ENCODE measurements around the gene DIO1.
A peak's percentile ranks its signal among the peaks of the same experiment; 100 is the strongest.

Gene DIO1

GRCh38 chr1:53948291-53948690 lies 54.3 kb downstream of the DIO1 start:
- no peak for DNase-seq (ENCODE audit: extremely low read depth, low read depth)
- TF ChIP-seq CTCF (IDR thresholded peaks at IDR 0.05; ENCODE audit: low read depth, low read length), result no peak

- no peak for DNase-seq (ENCODE audit: extremely low read depth, low read depth)
These were observed 55.3 kb downstream of the DIO1 start for GRCh38 chr1:53949023-53949990.

GRCh38 chr1:53951697-53952096 lies 57.7 kb downstream of the DIO1 start:
- no peak for DNase-seq (ENCODE audit: extremely low read depth, low read depth)
- no peak for TF ChIP-seq CTCF (IDR thresholded peaks at IDR 0.05; ENCODE audit: low read depth, low read length)

More at GRCh38 chr1:53949023-53949990, 55.3 kb downstream of the DIO1 start:
- TF ChIP-seq CTCF (IDR thresholded peaks at IDR 0.05; ENCODE audit: low read depth, low read length), result peak; percentile 64

- no peak for DNase-seq (ENCODE audit: extremely low read depth, low read depth)
- TF ChIP-seq CTCF (IDR thresholded peaks at IDR 0.05; ENCODE audit: low read depth, low read length), result no peak
These were observed 60.1 kb downstream of the DIO1 start for GRCh38 chr1:53954128-53954527.

- no peak for TF ChIP-seq CTCF (IDR thresholded peaks at IDR 0.05; ENCODE audit: low read depth, low read length)
- no peak for DNase-seq (ENCODE audit: extremely low read depth, low read depth)
These were observed 62.6 kb downstream of the DIO1 start for GRCh38 chr1:53956308-53957168.

- no peak for TF ChIP-seq CTCF (IDR thresholded peaks at IDR 0.05; ENCODE audit: low read depth, low read length)
- no peak for DNase-seq (ENCODE audit: extremely low read depth, low read depth)
These were observed 63.3 kb downstream of the DIO1 start for GRCh38 chr1:53957194-53957818.

Measured in AG09319 (cell line).